ENCODE results near the gene ESYT3.
"Not testable (repeated sequence)": the region's sequence is repeated elsewhere in the genome, so short reads cannot be mapped to it uniquely, and the experiment has no call there.

DNA sequence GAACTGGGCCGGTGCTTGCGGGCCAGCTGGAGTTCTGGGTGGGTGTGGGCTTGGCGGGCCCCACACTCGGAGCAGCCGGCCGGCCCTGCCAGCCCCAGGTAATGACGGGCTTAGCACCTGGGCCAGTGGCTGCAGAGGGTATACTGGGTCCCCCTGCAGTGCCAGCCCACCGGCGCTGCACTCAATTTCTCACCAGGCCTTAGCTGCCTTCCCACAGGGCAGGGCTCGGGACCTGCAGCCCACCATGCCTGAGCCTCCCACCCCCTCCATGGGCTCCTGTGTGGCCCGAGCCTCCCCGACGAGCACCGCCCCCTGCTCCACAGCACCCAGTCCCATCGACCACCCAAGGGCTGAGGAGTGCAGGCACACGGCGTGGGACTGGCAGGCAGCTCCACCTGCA, 50.3 kb downstream of the ESYT3 start:
- TF ChIP-seq, protein P1, sequence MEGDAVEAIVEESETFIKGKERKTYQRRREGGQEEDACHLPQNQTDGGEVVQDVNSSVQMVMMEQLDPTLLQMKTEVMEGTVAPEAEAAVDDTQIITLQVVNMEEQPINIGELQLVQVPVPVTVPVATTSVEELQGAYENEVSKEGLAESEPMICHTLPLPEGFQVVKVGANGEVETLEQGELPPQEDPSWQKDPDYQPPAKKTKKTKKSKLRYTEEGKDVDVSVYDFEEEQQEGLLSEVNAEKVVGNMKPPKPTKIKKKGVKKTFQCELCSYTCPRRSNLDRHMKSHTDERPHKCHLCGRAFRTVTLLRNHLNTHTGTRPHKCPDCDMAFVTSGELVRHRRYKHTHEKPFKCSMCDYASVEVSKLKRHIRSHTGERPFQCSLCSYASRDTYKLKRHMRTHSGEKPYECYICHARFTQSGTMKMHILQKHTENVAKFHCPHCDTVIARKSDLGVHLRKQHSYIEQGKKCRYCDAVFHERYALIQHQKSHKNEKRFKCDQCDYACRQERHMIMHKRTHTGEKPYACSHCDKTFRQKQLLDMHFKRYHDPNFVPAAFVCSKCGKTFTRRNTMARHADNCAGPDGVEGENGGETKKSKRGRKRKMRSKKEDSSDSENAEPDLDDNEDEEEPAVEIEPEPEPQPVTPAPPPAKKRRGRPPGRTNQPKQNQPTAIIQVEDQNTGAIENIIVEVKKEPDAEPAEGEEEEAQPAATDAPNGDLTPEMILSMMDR (conservative IDR thresholded peaks at IDR 0.05): not testable (repeated sequence)
- not testable (repeated sequence) for TF ChIP-seq ZFX (IDR thresholded peaks at IDR 0.05)

All from C4-2B (cell line).